Hepatocyte (in vitro differentiated cells): ENCODE results near the gene PHF14. TPM values are rescaled to one million over a fixed set of nuclear protein-coding genes. Genes with fewer than 3 reads are reported as not detected.

Experiments used
- DNase-seq: peaks from one replicate; pipeline ENCODE4 v3.0.0-alpha.2; 2016; ENCODE audit warnings: low spot score
- H2AFZ ChIP-seq: fragments of 200-600 bp; sonication (generic); 2 replicates; pipeline ENCODE4 v1.6.0; 2016; ENCODE audit warnings: antibody characterized with exemption, mild to moderate bottlenecking
- H3K27ac ChIP-seq: fragments of 200-600 bp; sonication (generic); 2 replicates; pipeline ENCODE4 v1.5.1; 2016; ENCODE audit warnings: mild to moderate bottlenecking
- H3K27me3 ChIP-seq: fragments of 200-600 bp; sonication (generic); 2 replicates; pipeline ENCODE4 v1.6.1; 2016
- H3K36me3 ChIP-seq: fragments of 200-600 bp; sonication (generic); replicated peaks from 2 replicates; pipeline ENCODE4 v1.5.1; 2016; ENCODE audit warnings: low read depth; ENCODE audit not compliant: insufficient read depth
- H3K4me1 ChIP-seq: fragments of 200-600 bp; sonication (generic); 2 replicates; pipeline ENCODE4 v1.5.1; 2016; ENCODE audit warnings: mild to moderate bottlenecking, moderate library complexity; ENCODE audit not compliant: insufficient read depth
- H3K4me2 ChIP-seq: fragments of 200-600 bp; sonication (generic); 2 replicates; pipeline ENCODE4 v1.6.0; 2016
- H3K4me3 ChIP-seq: fragments of 200-600 bp; sonication (generic); 2 replicates; pipeline ENCODE4 v1.5.1; 2016; ENCODE audit warnings: mild to moderate bottlenecking
- H3K79me2 ChIP-seq: fragments of 200-600 bp; sonication (generic); 2 replicates; pipeline ENCODE4 v1.6.0; 2017; ENCODE audit warnings: mild to moderate bottlenecking
- H3K9me2 ChIP-seq: fragments of 200-600 bp; sonication (generic); replicated peaks from 2 replicates; pipeline ENCODE4 v1.6.0; 2017; ENCODE audit warnings: mild to moderate bottlenecking; ENCODE audit not compliant: insufficient read depth
- H3K9me3 ChIP-seq: fragments of 200-600 bp; sonication (generic); 2 replicates; pipeline ENCODE4 v1.5.1; 2016; ENCODE audit warnings: low read depth, mild to moderate bottlenecking
- H4K20me1 ChIP-seq: fragments of 200-600 bp; sonication (generic); 2 replicates; pipeline ENCODE4 v1.6.0; 2016; ENCODE audit warnings: mild to moderate bottlenecking; ENCODE audit not compliant: insufficient read depth, poor library complexity, severe bottlenecking
- CTCF ChIP-seq: fragments of 200-600 bp; sonication (generic); IDR thresholded peaks from 2 replicates; pipeline ENCODE4 v1.5.1; 2016; ENCODE audit warnings: antibody characterized with exemption, mild to moderate bottlenecking; ENCODE audit not compliant: poor library complexity
- EZH2 ChIP-seq: fragments of 200-600 bp; sonication (generic); IDR thresholded peaks from 2 replicates; pipeline ENCODE4 v1.6.1; 2016; ENCODE audit warnings: antibody characterized with exemption, mild to moderate bottlenecking, borderline replicate concordance
- EZH2phosphoT487 ChIP-seq: fragments of 200-600 bp; sonication (generic); IDR thresholded peaks from one replicate; pipeline ENCODE4 v1.6.1; 2018; ENCODE audit warnings: antibody characterized with exemption, mild to moderate bottlenecking, low read depth, moderate library complexity; ENCODE audit not compliant: unreplicated experiment, severe bottlenecking
- WGBS: methylation state at CpG from one replicate; pipeline ENCODE4 v1.1.6; 2016; ENCODE audit warnings: low lambda C conversion rate; ENCODE audit errors: missing lambda C conversion rate; 5-methylcytosine and 5-hydroxymethylcytosine counted together
- polyA plus RNA-seq: library from polyadenylated mRNA; unstranded; fragments of >200 nt; fragmentation: Nextera tagmentation; extraction: Ambion mirVana; gene quantifications from 2 replicates; pipeline ENCODE4 v1.2.1, GENCODE V29; 2016
- total RNA-seq: library from RNA; depleted of rRNA; stranded (reverse); fragments of >200 nt; gene quantifications from 2 replicates; pipeline ENCODE4 v1.2.3, GENCODE V29; 2014

The PHF14 gene
- total and polyA plus RNA-seq, 2 experiments from 2014 or later = 31.5 to 49.1 TPM

DNA sequence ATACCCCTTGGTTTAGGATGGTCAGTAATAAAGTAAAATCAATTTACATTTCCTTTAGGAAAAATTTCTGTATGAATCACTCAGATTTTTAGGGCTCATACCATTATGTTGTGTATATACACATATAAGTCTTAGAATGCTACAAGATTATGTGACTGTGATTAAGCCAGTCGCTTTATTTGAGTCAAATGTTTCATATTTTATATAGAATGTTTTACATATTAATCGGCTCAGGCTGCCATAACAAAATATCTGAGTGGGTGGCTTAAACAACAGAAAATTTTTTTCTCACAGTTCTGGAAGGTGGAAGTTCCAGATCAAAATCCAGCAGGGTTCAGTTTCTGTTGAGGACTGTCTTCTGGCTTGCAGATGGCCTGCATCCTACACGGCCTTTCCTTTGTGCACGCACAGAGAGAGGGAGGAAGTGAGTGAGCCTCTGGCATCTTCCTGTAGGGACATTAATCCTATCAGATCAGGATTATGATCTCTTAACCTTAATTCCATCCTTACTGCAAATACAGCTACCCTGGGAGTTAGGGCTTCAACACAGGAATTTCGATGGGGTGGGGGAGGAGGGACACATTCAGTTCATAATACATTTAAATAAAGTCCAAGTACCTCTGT lies 198.0 kb downstream of the PHF14 start:
- H3K79me2 ChIP-seq = no peaks in the 10 kb centered on the region
- TF ChIP-seq EZH2phosphoT487 = no peak
- no peak for TF ChIP-seq CTCF
- no peak for TF ChIP-seq EZH2
- no peak overlapping the region for H3K4me3 ChIP-seq
- WGBS = 82% methylated on average over 5 of the region's 5 CpGs
- no peak for DNase-seq
- H4K20me1 ChIP-seq = no peaks in the 10 kb centered on the region
- H3K4me1 ChIP-seq = peaks cover 8% of the 10 kb centered on the region
- no peak overlapping the region for H3K4me2 ChIP-seq
- H3K36me3 ChIP-seq = no peaks in the 10 kb centered on the region
- no peak overlapping the region for H2AFZ ChIP-seq
- H3K27me3 ChIP-seq = no peaks in the 10 kb centered on the region
- no peaks in the 10 kb centered on the region for H3K9me2 ChIP-seq
- no peaks in the 10 kb centered on the region for H3K9me3 ChIP-seq
- no peak overlapping the region for H3K27ac ChIP-seq

DNA sequence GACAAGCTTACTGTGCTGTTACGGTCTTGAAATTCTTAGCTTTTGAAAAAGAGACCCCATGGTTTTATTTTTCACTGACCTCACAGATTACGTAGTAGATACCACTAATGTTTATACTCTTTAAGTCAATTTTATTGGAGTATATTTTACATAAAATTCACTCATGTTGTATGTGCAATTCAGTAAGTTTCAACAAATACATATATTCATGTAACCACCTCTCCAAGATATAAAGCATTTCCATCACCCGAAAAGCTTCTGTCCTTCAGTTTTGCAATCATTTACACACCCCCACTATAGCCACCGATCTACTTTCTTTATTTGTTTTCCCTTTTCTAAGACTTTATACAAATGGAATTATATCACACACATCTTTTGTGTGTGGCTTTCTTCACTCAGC lies 199.2 kb downstream of the PHF14 start:
- no peak overlapping the region for H3K4me2 ChIP-seq
- H3K4me3 ChIP-seq = no peak overlapping the region
- no peaks in the 10 kb centered on the region for H3K9me3 ChIP-seq
- H3K36me3 ChIP-seq = no peaks in the 10 kb centered on the region
- H4K20me1 ChIP-seq = no peaks in the 10 kb centered on the region
- no peaks in the 10 kb centered on the region for H3K9me2 ChIP-seq
- no peak overlapping the region for H3K27ac ChIP-seq
- no peaks in the 10 kb centered on the region for H3K79me2 ChIP-seq
- DNase-seq = no peak
- peaks cover 8% of the 10 kb centered on the region for H3K4me1 ChIP-seq
- no peak overlapping the region for H2AFZ ChIP-seq
- WGBS = 92% methylated on average over 4 of the region's 4 CpGs
- H3K27me3 ChIP-seq = no peaks in the 10 kb centered on the region
- TF ChIP-seq EZH2 (no peak), EZH2phosphoT487 (no peak), CTCF (no peak)

DNA sequence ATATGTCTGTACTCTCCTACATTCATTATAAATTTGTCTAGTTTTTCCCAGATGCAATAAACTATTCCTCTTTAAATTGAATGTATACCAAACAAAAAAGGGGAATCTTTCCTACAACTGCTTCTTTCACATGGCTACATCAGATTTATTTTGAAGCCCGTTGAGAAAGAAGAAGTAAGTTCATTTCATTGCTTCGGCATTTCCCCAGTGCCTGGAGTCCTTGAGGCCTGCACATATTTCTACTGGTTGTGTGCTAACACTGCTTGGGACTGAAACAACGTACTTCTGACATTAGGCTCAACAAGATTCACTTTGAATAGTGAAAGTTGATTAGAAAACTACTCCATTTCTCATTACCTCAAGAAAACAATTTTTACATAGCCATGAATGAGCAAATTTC lies 201.7 kb downstream of the PHF14 start:
- WGBS = 80% methylated on average over 3 of the region's 3 CpGs
- Histone ChIP-seq H4K20me1 (no peaks in the 10 kb centered on the region), H3K4me3 (no peak overlapping the region)

More for the DNA sequence above, 201.7 kb downstream of the PHF14 start:
- H3K79me2 ChIP-seq = no peaks in the 10 kb centered on the region
- TF ChIP-seq EZH2phosphoT487 (no peak), EZH2 (no peak), CTCF (no peak)
- no peak overlapping the region for H2AFZ ChIP-seq
- H3K27ac ChIP-seq = peak overlapping the region; percentile 9
- H3K9me3 ChIP-seq = no peaks in the 10 kb centered on the region
- no peak for DNase-seq
- no peaks in the 10 kb centered on the region for H3K27me3 ChIP-seq
- H3K4me1 ChIP-seq = peaks cover 8% of the 10 kb centered on the region
- H3K36me3 ChIP-seq = no peaks in the 10 kb centered on the region
- no peaks in the 10 kb centered on the region for H3K9me2 ChIP-seq
- no peak overlapping the region for H3K4me2 ChIP-seq
